ENCODE data around the gene PAK5. TPM values are rescaled to one million over a fixed set of nuclear protein-coding genes. Genes with fewer than 3 reads are reported as not detected.
"Not testable (repeated sequence)": the region's sequence is repeated elsewhere in the genome, so short reads cannot be mapped to it uniquely, and the experiment has no call there.

Gene PAK5
- total RNA-seq, 1 donor: not detected

DNA sequence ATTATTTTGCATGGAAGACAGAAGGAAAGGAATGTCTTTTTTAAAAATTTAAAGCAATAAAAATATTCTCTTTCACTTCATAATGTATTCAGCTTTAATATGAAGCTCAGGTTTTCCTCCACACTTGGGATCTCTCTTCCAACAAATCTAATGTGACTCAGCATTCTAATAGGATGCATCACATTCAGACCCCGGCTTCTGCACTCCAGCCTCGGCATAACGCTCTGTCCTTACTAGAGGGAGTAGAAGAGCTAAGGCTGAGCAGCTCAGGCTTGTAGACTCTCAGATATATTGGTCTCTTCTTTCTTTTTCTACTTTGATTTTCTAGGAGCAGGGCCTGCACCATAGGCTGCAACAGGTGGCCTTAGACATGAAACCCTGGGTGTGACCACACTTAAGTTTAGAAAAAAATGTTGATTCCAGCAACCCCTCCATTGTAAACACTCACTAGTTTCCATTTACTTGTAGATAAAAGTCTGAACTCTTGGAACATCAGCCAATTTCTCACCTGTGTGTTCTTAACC is 161.7 kb downstream of the PAK5 start:
- Histone ChIP-seq H3K27me3 (ENCODE audit: insufficient read depth, low read length) (no peaks in the 10 kb centered on the region), H3K4me3 (ENCODE audit: low read length) (no peak overlapping the region), H3K9me3 (ENCODE audit: low read depth, low read length) (no peaks in the 10 kb centered on the region), H3K4me1 (ENCODE audit: insufficient read depth, low read length) (no peaks in the 10 kb centered on the region)

DNA sequence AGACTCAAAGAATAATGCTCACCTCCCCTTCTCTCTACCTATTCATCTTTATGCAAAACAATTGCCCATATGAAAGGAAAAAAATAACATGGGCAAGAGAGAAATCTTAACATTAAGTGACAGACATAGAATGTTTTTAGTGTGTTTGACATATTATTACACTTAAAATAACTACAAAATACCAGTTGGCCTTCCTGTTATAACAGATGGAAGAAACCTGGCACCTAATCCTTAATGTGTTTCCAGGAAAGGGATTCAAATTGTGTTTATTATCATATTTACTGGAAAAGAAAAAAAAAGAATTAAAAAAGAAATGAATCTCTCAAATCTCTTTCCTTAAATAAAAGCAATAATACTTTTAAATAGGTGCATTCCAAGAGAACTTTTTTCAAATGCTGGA is 165.9 kb downstream of the PAK5 start:
- H3K27me3 ChIP-seq (ENCODE audit: insufficient read depth, low read length): no peaks in the 10 kb centered on the region
- no peaks in the 10 kb centered on the region for H3K4me1 ChIP-seq (ENCODE audit: insufficient read depth, low read length)
- no peaks in the 10 kb centered on the region for H3K9me3 ChIP-seq (ENCODE audit: low read depth, low read length)
- no peak overlapping the region for H3K4me3 ChIP-seq (ENCODE audit: low read length)

DNA sequence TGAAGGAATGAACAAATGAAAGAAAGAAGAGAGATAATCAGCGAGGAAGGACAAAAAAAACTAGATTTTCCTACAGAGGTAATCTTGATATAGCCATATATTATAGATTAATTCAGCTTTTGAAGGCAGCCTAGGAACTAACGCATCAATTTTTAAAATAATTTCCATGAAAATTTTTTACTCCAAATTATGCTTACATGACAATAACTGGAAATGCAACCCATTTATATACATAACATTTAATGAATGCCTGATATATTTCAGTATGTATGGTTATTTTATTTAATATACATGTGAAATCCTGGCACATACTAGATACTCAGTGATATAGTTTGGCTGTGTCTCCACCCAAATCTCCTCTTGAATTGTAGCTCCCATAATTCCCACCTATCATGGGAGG is 166.8 kb downstream of the PAK5 start:
- Histone ChIP-seq H3K27me3 (ENCODE audit: insufficient read depth, low read length) (no peaks in the 10 kb centered on the region), H3K4me3 (ENCODE audit: low read length) (no peak overlapping the region), H3K9me3 (ENCODE audit: low read depth, low read length) (no peaks in the 10 kb centered on the region), H3K4me1 (ENCODE audit: insufficient read depth, low read length) (no peaks in the 10 kb centered on the region)

DNA sequence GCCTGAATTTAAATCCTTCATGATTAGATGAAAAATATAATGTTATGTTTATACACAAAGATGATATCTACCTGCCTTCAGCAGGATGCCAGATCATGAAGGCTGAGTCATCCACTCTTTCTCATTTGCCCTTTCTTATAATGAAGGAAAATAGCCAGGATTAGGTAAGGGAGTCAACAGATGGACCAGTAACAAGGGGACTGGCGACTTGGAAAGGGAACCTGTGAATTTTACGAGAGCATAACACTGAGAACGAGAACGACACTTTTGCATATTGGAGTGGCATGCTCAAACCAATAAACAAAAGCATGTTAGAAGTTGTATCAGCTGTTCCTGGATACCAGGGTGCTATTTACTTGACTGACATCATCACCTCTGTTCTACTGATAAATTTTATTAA is 170.5 kb downstream of the PAK5 start:
- H3K9me3 ChIP-seq (ENCODE audit: low read depth, low read length): no peaks in the 10 kb centered on the region

DNA sequence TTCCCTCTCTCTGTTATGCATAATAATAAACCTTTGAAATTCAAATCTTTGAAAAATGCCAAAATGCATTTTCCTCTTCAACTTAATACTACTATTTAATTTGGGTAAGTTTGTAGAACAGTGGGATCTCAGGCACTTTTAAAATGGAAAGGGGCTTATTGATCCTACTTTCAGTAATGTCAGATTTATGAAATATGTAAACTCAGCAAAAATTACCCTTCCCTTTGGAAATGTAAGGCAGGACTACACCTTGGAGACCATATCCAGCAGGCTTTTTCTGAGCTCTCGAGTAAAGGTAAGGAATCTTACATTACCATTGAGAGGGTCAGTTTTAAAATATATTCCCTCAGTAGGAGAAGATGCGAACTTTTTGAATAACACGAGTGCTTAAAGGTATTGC is 175.5 kb downstream of the PAK5 start:
- H3K27me3 ChIP-seq (ENCODE audit: insufficient read depth, low read length): no peaks in the 10 kb centered on the region
- no peak overlapping the region for H3K4me3 ChIP-seq (ENCODE audit: low read length)
- H3K9me3 ChIP-seq (ENCODE audit: low read depth, low read length): no peaks in the 10 kb centered on the region
- no peaks in the 10 kb centered on the region for H3K4me1 ChIP-seq (ENCODE audit: insufficient read depth, low read length)

More for the DNA sequence above, 170.5 kb downstream of the PAK5 start:
- H3K27me3 ChIP-seq (ENCODE audit: insufficient read depth, low read length): no peaks in the 10 kb centered on the region
- no peaks in the 10 kb centered on the region for H3K4me1 ChIP-seq (ENCODE audit: insufficient read depth, low read length)
- H3K4me3 ChIP-seq (ENCODE audit: low read length): no peak overlapping the region

DNA sequence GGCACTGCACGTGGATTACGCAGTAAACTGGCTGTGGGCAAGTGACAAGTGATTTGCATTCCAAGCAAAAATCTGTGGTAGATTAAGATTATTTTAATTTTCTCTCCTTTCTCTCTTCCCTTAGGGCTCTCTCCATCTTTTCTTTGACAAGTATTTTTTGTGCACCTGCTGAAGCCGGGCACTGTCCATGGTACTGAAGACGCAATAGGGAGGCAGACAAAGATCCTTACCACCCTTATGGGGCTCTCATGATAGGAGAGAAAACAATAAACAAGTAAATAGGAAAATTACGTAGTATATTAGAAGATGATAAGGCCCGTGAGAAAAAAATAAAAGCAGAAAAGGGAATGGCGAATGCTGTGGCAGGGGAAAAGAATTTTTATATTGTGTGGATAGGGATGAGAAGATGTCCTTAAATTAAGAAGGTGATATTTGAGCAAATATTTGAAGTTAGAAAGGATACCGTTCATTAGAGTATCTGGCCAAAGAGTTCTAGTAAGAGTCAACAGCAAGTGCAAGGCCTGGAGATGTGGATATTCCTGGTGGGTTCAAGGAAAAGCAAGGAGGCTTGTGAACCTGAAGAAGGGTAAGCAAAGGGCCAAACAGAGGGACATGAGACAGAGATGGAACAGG is 178.5 kb downstream of the PAK5 start:
- no peaks in the 10 kb centered on the region for H3K4me1 ChIP-seq (ENCODE audit: insufficient read depth, low read length)
- no peaks in the 10 kb centered on the region for H3K9me3 ChIP-seq (ENCODE audit: low read depth, low read length)

DNA sequence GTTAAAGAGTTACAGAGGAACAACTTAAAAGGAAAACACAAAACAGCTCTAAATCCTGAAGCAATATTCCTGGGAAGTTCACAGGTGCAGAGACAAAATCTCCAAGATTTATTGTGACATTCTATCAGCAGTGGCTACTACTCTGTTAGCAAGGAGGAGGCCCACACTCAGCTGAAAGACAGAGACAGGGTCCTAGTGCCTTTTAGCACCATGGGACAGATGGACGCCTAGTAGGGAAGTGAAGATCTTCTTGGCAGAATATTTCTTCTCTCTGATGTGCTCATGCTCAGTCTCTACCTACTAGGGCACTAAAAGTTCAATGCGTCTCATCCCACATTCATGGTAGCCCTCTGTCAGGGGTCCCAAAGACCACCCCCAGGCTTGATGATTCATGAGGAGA is 191.1 kb downstream of the PAK5 start:
- Histone ChIP-seq H3K27me3 (ENCODE audit: insufficient read depth, low read length) (no peaks in the 10 kb centered on the region), H3K4me1 (ENCODE audit: insufficient read depth, low read length) (no peaks in the 10 kb centered on the region)

More for the DNA sequence above, 178.5 kb downstream of the PAK5 start:
- Histone ChIP-seq H3K4me3 (ENCODE audit: low read length) (no peak overlapping the region), H3K27me3 (ENCODE audit: insufficient read depth, low read length) (peaks cover 2% of the 10 kb centered on the region)

DNA sequence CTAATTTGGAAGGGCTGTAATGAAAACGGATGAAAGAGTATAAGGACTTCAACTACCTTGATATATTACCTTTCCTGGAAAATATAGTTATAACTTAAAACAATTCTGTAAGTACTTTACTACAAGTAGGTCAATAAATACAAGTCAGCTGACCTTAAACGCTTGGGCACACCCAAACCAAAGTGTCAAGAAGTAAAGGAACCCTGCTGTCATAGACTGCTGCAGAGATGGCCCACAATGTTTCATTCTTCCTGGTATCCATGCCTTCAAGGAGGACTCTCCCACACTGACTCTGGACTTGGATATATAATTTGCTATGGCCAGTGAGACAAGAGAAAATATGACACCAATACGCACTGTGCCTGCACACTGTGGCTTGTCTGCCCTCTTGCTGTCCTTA is 192.5 kb downstream of the PAK5 start:
- Histone ChIP-seq H3K4me1 (ENCODE audit: insufficient read depth, low read length) (no peaks in the 10 kb centered on the region), H3K4me3 (ENCODE audit: low read length) (no peak overlapping the region), H3K27me3 (ENCODE audit: insufficient read depth, low read length) (no peaks in the 10 kb centered on the region), H3K9me3 (ENCODE audit: low read depth, low read length) (no peaks in the 10 kb centered on the region)

More for the DNA sequence above, 191.1 kb downstream of the PAK5 start:
- no peaks in the 10 kb centered on the region for H3K9me3 ChIP-seq (ENCODE audit: low read depth, low read length)
- H3K4me3 ChIP-seq (ENCODE audit: low read length): no peak overlapping the region

DNA sequence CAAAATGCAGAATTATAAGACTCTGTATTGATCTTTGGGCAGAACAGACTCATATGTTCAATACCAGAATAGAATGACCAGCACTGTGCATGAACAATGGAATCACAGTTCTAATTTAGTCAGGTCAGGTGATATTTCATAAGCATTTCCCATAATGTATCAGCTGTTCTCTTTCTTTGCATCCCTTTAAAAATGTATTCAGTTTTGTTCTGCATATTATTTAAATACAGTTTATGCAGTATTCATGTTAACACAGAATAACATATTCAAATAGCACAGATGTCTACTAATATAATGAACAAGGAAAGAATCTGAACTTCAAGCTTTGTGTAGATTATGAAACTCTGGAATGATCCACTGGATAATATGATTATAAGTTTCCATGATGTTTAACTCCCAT is 196.0 kb downstream of the PAK5 start:
- H3K4me3 ChIP-seq (ENCODE audit: low read length): no peak overlapping the region
- H3K27me3 ChIP-seq (ENCODE audit: insufficient read depth, low read length): no peaks in the 10 kb centered on the region
- H3K4me1 ChIP-seq (ENCODE audit: insufficient read depth, low read length): no peaks in the 10 kb centered on the region
- no peaks in the 10 kb centered on the region for H3K9me3 ChIP-seq (ENCODE audit: low read depth, low read length)

DNA sequence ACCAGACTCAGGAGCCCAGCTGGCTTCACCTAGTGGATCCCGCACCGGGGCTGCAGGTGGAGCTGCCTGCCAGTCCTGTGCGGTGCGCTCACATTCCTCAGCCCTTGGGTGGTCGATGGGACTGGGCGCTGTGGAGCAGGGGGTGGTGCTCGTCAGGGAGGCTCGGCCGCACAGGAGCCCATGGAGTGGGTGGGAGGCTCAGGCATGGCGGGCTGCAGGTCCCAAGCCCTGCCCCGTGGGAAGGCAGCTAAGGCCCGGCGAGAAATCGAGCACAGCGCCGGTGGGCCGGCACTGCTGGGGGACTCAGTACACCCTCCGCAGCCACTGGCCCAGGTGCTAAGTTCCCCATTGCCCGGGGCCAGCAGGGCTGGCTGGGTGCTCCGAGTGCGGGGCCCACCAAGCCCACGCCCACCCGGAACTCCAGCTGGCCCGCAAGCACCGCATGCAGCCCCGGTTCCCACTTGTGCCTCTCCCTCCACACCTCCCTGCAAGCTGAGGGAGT is 197.3 kb downstream of the PAK5 start:
- not testable (repeated sequence) for H3K27me3 ChIP-seq (ENCODE audit: insufficient read depth, low read length); H3K4me1 ChIP-seq (ENCODE audit: insufficient read depth, low read length); H3K9me3 ChIP-seq (ENCODE audit: low read depth, low read length); H3K4me3 ChIP-seq (ENCODE audit: low read length)

DNA sequence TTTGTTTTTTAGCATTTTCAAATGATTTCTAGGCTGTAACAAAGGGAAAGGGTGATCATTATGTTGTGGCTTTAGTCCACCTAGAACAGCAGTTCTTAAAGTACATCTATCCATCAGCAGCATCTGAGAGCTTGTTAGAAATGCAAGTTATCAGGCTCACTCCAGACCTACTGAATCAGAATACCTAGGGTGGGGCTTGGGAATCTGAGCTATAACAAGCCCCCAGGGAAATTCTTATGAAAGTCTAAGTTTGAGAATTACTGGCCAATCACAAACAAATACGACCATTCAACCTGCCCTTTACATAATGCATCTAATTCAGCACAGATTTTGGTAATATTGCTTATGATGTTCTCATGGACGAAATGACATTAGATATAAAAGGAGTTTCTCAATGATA is 201.0 kb downstream of the PAK5 start:
- H3K4me1 ChIP-seq (ENCODE audit: insufficient read depth, low read length): no peaks in the 10 kb centered on the region
- H3K9me3 ChIP-seq (ENCODE audit: low read depth, low read length): no peaks in the 10 kb centered on the region
- H3K4me3 ChIP-seq (ENCODE audit: low read length): no peak overlapping the region
- no peaks in the 10 kb centered on the region for H3K27me3 ChIP-seq (ENCODE audit: insufficient read depth, low read length)

DNA sequence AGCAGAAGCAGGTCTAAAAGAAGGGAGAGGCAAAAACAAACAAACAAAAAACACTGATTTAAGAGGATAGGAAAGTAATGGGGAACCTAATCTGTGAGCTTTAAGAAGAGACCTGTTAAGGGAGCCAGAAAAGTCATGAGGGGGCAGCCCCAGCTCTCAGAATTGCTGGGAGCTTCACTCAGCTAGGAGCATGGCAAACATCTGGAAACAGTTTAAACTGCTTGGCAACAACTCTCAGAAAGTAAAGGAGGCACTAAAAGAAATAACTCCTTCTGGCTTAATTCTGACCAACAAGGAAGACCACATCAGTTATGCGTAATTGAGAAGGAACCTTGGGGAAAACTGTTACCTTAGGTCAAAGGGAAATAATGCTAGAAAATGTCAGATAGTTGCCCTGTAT is 203.1 kb downstream of the PAK5 start:
- no peaks in the 10 kb centered on the region for H3K4me1 ChIP-seq (ENCODE audit: insufficient read depth, low read length)
- H3K9me3 ChIP-seq (ENCODE audit: low read depth, low read length): no peaks in the 10 kb centered on the region
- no peaks in the 10 kb centered on the region for H3K27me3 ChIP-seq (ENCODE audit: insufficient read depth, low read length)
- no peak overlapping the region for H3K4me3 ChIP-seq (ENCODE audit: low read length)

DNA sequence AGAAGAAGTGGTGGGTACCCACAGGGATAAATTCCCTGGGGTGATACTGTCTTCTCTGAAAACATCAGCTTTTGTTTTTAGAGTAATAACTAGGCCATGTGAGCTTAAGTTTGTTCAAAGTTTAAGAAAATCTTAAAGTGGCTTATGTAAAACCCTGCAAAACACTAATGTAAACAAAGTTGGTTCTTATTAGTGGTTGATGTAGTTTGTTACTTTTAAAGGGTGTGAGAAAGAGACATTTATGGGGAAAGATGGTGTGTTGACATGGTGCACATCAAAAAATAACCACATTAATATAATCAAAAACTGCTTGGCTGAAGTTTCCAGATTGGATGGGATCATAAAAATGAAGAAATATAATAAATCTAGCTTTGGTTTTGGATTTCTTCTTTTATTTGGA is 204.5 kb downstream of the PAK5 start:
- Histone ChIP-seq H3K27me3 (ENCODE audit: insufficient read depth, low read length) (no peaks in the 10 kb centered on the region), H3K4me3 (ENCODE audit: low read length) (no peak overlapping the region), H3K9me3 (ENCODE audit: low read depth, low read length) (no peaks in the 10 kb centered on the region), H3K4me1 (ENCODE audit: insufficient read depth, low read length) (no peaks in the 10 kb centered on the region)

DNA sequence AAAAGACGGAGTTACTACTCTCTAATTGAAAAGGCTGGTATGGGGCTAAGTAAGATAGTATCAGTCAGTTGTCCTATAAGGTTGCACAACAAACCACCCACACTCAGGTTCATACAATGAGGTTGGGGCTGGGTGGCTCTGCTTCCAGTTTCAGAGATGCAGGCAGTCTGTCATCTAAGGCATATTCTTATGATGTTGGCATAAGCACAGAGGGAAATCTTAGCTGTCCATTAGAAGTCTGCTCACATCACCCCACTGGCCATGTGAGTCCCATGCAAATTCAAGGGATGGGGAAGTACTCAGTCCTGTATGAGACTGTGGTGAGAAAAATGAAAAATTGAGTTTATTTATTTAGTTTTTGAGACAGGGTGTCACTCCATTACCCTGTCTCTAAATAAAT is 205.9 kb downstream of the PAK5 start:
- no peak overlapping the region for H3K4me3 ChIP-seq (ENCODE audit: low read length)
- H3K27me3 ChIP-seq (ENCODE audit: insufficient read depth, low read length): no peaks in the 10 kb centered on the region
- no peaks in the 10 kb centered on the region for H3K4me1 ChIP-seq (ENCODE audit: insufficient read depth, low read length)
- no peaks in the 10 kb centered on the region for H3K9me3 ChIP-seq (ENCODE audit: low read depth, low read length)

DNA sequence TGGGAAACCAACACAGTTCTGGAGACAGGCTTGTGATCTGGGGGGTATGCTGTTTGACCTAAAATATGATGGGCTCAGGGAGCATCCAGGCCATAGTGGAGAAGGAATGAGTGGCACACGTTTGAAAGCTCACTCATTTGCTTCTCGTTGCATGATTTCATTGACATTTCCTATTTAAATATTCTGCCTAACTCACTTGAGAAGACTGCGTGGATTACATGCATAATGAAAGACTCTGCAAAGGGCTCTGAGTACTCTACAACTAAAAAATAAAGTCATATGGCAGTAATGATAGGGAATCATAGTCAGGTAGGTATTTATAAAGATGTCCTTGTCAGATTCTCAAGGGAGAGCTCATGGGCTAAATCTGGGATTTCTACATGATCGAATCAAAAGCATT is 206.6 kb downstream of the PAK5 start:
- Histone ChIP-seq H3K4me1 (ENCODE audit: insufficient read depth, low read length) (no peaks in the 10 kb centered on the region), H3K4me3 (ENCODE audit: low read length) (no peak overlapping the region), H3K9me3 (ENCODE audit: low read depth, low read length) (no peaks in the 10 kb centered on the region), H3K27me3 (ENCODE audit: insufficient read depth, low read length) (no peaks in the 10 kb centered on the region)

DNA sequence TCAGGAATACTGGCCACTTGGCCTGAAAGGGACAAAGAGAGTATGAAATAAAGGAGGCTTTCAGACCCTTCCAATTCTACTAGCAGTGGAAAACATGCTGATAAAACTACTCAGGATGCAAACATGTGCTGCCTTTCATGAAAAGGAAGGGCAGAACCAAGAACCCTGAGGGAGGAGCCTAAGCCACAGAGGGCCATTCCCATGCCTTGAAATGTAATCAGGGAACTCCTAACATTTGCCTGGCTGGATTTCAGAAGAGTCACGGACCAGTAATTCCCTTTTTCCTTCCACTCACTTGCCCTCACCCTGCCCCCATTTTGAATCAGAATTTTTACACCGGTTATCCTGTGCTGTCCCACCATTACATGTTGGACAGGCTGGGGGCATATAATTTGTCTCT is 208.3 kb downstream of the PAK5 start:
- Histone ChIP-seq H3K4me3 (ENCODE audit: low read length) (no peak overlapping the region), H3K9me3 (ENCODE audit: low read depth, low read length) (no peaks in the 10 kb centered on the region), H3K27me3 (ENCODE audit: insufficient read depth, low read length) (no peaks in the 10 kb centered on the region), H3K4me1 (ENCODE audit: insufficient read depth, low read length) (no peaks in the 10 kb centered on the region)

Data from mononuclear cell (primary cell).